AG09309 (cell line): ENCODE measurements around the gene ALG9.
A peak's percentile ranks its signal among the peaks of the same experiment; 100 is the strongest.

Experiments
- DNase-seq: peaks from one replicate; pipeline ENCODE4 v3.0.0-alpha.2; 2010; ENCODE audit warnings: low read depth
- H3K4me3 ChIP-seq: 2 replicates; pipeline ENCODE4 v1.5.1; 2011; ENCODE audit warnings: mild to moderate bottlenecking, low read depth, low read length, moderate library complexity; ENCODE audit not compliant: control insufficient read depth
- CTCF ChIP-seq: IDR thresholded peaks from 2 replicates; pipeline ENCODE4 v1.5.1; 2011; ENCODE audit warnings: mild to moderate bottlenecking, low read depth, low read length, inconsistent platforms; ENCODE audit not compliant: insufficient read depth, control insufficient read depth; ENCODE audit errors: missing control alignments

The ALG9 gene

DNA sequence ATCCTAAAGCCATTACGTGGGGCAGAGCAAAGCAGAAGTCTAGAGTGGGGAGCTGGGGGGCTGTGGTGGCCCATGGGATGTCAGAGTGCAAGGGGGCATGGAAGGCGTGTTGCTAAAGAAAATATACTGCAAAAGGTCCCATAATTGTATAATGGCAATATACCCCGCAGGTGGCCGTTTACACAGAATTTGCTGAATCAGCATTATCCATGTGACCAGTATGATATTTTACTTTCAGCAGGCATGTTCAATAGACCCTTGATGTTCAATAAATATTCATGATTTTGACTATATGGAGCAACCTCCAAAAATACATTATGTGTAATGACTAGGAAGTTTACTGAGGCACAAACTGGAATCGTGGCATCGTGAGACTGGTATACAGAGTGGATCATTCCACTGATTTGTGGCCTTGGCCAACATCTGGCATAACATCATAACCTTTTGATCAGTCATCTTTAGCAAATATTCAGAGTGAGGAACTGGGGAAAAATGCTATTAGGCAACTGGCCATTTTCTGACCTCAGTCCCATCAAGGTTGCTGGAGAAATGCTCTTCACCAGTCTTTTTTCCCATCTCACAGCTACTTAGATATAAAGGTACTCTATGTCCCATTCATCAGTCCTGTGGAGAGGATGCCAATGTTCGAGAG is 75.9 kb downstream of the ALG9 start:
- DNase-seq = peak; percentile 48
- no peak overlapping the region for H3K4me3 ChIP-seq
- no peak for TF ChIP-seq CTCF

- H3K4me3 ChIP-seq = no peak overlapping the region
- peak; percentile 71 for DNase-seq
- TF ChIP-seq CTCF = no peak
These were observed 77.5 kb downstream of the ALG9 start for GRCh38 chr11:111793863-111794262.

GRCh38 chr11:111792955-111793500 is 78.4 kb downstream of the ALG9 start:
- H3K4me3 ChIP-seq = no peak overlapping the region
- TF ChIP-seq CTCF = no peak
- no peak for DNase-seq

DNA sequence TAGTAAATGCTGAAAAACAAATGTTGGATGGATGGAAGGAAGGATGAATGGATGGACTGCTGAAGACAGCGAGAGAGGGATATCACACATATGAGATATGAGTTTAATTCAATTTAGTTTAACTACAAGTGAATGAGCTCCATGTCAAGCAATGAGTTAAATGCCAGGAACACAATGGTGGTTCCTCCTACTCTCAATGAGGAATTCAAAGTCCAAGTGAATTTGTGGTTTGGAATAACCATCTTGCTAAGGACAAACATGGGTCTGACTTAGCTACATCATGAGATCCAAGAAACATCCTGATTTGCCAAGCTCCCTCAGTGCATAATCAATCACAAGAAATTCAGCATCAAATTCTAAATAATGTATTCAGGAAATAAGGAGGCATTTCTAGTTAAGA is 79.1 kb downstream of the ALG9 start:
- H3K4me3 ChIP-seq = no peak overlapping the region
- DNase-seq = no peak
- no peak for TF ChIP-seq CTCF

GRCh38 chr11:111788464-111788863 is 82.9 kb downstream of the ALG9 start:
- no peak overlapping the region for H3K4me3 ChIP-seq
- no peak for TF ChIP-seq CTCF
- no peak for DNase-seq

DNA sequence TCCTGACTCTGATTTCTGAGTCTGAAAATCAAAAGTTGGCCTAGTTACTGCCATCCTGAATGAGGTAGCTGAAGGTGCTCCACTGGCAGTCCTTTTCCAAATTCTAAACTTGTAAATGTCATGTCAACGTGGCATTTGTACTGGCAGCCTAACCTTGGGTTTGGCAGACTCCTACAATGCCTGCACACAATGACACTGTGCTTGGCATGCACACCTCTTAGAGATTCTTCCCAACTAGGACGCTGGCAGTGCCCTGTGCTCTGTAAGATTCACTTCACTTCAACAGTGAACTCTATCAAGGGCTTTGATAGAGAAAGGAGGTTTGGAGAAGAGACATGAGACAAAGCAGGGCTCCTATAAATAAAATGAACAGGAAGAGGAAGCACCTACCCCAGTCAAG is 83.3 kb downstream of the ALG9 start:
- no peak overlapping the region for H3K4me3 ChIP-seq
- no peak for DNase-seq
- no peak for TF ChIP-seq CTCF

- no peak overlapping the region for H3K4me3 ChIP-seq
- DNase-seq = no peak
- no peak for TF ChIP-seq CTCF
These were observed 85.4 kb downstream of the ALG9 start for GRCh38 chr11:111785886-111786412.
